NOMO-1 (cell line): ENCODE measurements around the gene IL9.
"Not testable (repeated sequence)": the region's sequence is repeated elsewhere in the genome, so short reads cannot be mapped to it uniquely, and the experiment has no call there.

Experiments used
- DNase-seq, 2 experiments: peaks; one replicate each; lab custom pipeline; 2025; ENCODE audit not compliant: unreplicated experiment in 2 of 2; lab: John Stamatoyannopoulos, UW

IL9 gene

GRCh38 chr5:135869935-135870334 is 25.7 kb downstream of the IL9 start:
- no peak for DNase-seq

GRCh38 chr5:135869276-135869675 is 26.4 kb downstream of the IL9 start:
- DNase-seq = no peak

- no peak for DNase-seq
Measured at GRCh38 chr5:135868681-135869080, 27.0 kb downstream of the IL9 start.

- no peak for DNase-seq
Measured at GRCh38 chr5:135867599-135867998, 28.0 kb downstream of the IL9 start.

GRCh38 chr5:135866016-135866415 is 29.6 kb downstream of the IL9 start:
- DNase-seq = no peak

- DNase-seq = no peak
Measured at GRCh38 chr5:135864503-135865435, 30.9 kb downstream of the IL9 start.

GRCh38 chr5:135862744-135863143 is 32.9 kb downstream of the IL9 start:
- no peak for DNase-seq

- DNase-seq = no peak
Measured at GRCh38 chr5:135862086-135862485, 33.6 kb downstream of the IL9 start.

GRCh38 chr5:135861641-135862040 is 34.0 kb downstream of the IL9 start:
- no peak for DNase-seq

GRCh38 chr5:135859641-135860040 is 36.0 kb downstream of the IL9 start:
- no peak for DNase-seq

GRCh38 chr5:135859186-135859585 is 36.5 kb downstream of the IL9 start:
- DNase-seq = not testable (repeated sequence)

- no peak for DNase-seq
Measured at GRCh38 chr5:135857630-135858311, 37.9 kb downstream of the IL9 start.

GRCh38 chr5:135851915-135852845 is 43.5 kb downstream of the IL9 start:
- no peak for DNase-seq

- DNase-seq = no peak
Measured at GRCh38 chr5:135851186-135851914, 44.3 kb downstream of the IL9 start.

GRCh38 chr5:135850671-135851070 is 45.0 kb downstream of the IL9 start:
- DNase-seq = no peak

GRCh38 chr5:135850231-135850630 is 45.4 kb downstream of the IL9 start:
- no peak for DNase-seq

GRCh38 chr5:135847976-135848375 is 47.7 kb downstream of the IL9 start:
- no peak for DNase-seq

- DNase-seq = no peak
Measured at GRCh38 chr5:135846311-135846710, 49.3 kb downstream of the IL9 start.

- no peak for DNase-seq
Measured at GRCh38 chr5:135843571-135844337, 51.9 kb downstream of the IL9 start.

- DNase-seq = no peak
Measured at GRCh38 chr5:135842737-135843136, 52.9 kb downstream of the IL9 start.
